Frontal cortex (tissue), 4 donors: Measurements from ENCODE around the gene NAALADL2. TPM values are rescaled to one million over a fixed set of nuclear protein-coding genes. Genes with fewer than 3 reads are reported as not detected.
A peak's percentile ranks its signal among the peaks of the same experiment; 100 is the strongest.

Experiments
- DNase-seq, 2 donors: peaks; one replicate each; pipeline ENCODE4 v3.0.0; 2012; ENCODE audit warnings: low spot score in 2 of 2
- FAIRE-seq: peaks from 2 replicates; lab custom pipeline; 2012; peaks lifted over from hg19 to GRCh38; lab: Jason Lieb, UNC
- total RNA-seq: library from RNA; depleted of rRNA; stranded (reverse); fragments of >200 nt; gene quantifications from one replicate; pipeline ENCODE4 v1.2.3, GENCODE V29; 2014
- donor health status: control.
- donor health status: control.
- donor health status: control.

The NAALADL2 gene
- 4.9 TPM for total RNA-seq

DNA sequence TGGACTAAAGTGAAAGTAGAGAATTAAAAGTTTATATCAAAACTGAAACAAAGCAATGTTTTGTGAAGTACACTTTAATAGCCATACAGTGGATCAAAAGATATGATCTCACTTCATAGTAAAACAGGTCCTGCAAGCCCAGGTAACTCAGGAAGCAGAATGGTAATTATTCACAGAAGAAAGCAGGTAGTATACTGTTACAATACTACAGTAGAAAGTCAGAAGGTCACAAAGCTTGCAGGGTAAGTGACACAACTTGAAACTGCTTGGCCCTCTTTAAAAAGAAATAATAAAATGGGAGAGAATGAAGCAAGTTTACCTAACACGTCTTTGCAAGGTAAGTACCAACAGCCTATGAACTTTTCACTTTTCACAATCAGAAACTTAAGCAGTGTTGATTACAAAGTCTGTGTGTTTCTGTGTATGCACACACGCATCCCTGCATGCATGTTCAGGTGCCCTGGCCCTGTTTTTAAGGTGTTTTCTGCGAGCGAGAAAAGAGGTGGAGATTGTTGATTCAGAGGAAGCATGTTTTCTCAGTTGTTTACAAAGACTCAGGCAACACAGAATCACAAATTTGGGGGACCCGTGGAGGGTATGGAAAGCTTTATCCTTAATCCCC lies at the start of gene NAALADL2:
NAALADL2 (plus strand) TSS at position 221 of the 622 bp plus-strand sequence.
- FAIRE-seq (no peak), DNase-seq (no peak)

GRCh38 chr3:174810254-174810653 lies 48.9 kb upstream of the NAALADL2 start:
- DNase-seq (no peak), FAIRE-seq (no peak)

DNA sequence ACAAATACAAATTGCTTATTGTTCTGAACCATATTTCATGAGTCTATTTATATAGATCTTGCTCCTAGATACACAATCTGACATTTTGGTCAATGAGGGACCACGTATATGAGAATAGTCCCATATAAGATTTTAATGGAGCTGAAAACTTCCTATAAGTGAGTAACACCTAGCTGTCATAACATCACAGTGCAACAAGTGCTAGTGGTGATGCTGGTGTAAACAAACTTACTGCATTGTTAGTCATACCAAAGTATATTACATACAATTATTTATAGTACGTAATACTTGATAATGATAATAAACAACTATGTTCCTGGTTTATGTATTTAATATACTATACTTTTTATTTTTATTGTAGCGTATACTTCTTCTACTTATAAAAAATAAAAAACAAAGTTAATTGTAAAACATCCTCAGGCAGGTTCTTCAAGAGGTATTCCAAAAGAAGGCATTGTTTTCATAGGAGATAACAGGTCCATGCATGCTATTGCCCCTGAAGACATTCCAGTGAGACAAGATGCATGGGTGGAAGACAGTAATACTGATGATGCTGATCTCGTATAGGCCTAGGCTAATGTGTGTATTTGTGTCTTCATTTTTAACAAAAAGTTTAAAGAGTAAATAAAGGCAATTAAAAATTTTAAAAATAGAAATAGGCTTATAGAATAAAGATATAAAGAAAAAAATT lies 46.8 kb upstream of the NAALADL2 start:
- FAIRE-seq (no peak), DNase-seq (no peak)

GRCh38 chr3:174815750-174816149 lies 43.4 kb upstream of the NAALADL2 start:
- FAIRE-seq (no peak), DNase-seq (no peak)

DNA sequence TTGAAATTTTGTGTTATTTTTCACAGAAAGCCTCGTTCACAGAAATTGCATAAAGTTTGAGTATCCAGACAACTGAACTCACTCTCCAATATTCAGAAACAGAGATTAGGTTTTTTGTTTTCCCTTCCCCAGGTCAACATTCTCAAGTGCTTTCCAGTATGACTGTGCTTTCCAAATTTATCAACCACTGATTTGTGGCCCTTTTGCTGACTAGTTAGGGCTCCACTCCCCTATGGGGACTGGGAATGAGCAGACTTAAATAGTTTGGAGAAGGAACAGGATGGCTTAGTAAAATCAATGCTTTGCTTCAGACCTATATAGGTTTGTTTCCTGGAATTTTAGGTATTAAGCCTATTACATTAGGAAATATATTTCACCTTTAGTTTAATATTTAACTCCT lies 38.2 kb upstream of the NAALADL2 start:
- FAIRE-seq: no peak
- DNase-seq: no peak

DNA sequence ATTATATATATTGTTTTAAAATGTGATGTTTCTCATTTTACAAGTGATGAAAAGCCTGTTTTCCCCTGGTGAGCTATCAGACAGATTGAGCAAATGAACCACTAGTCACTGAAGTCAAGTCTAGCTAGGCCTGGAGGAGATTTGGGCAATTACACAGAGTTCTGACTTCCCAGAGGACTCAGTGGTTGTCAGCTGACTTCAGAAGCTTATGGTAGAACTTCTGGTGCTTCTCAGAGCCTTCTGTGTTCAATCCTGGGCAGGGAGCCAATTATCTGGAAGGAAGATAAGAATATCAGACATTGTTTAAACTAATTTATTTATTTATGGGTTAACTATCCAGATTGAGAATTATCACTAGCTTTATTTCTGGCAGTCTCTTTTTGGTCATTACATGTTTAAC lies 37.7 kb upstream of the NAALADL2 start:
- DNase-seq (no peak), FAIRE-seq (no peak)

- no peak for FAIRE-seq
These were observed 36.8 kb upstream of the NAALADL2 start for GRCh38 chr3:174822320-174822719.

DNA sequence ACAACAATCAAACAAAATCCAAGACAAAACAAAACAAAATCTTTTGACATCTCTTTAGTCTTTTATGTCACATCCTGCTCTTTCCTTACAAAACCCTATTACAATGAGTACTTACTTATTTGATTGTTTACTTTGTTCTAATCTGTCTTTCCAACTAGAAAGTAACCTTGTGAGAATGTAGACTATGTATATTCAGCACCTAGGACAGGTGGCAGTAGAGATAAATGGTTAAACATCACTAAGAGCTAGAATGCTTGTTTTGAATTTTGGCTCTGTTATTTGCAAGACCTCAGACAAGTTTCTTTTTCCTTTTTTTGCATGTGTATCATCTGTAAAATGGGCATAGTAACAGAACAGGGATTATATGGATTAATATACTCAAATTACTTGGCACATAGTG lies 33.1 kb upstream of the NAALADL2 start:
- no peak for DNase-seq
- FAIRE-seq: no peak

More at GRCh38 chr3:174822320-174822719, 36.8 kb upstream of the NAALADL2 start:
- DNase-seq: no peak

DNA sequence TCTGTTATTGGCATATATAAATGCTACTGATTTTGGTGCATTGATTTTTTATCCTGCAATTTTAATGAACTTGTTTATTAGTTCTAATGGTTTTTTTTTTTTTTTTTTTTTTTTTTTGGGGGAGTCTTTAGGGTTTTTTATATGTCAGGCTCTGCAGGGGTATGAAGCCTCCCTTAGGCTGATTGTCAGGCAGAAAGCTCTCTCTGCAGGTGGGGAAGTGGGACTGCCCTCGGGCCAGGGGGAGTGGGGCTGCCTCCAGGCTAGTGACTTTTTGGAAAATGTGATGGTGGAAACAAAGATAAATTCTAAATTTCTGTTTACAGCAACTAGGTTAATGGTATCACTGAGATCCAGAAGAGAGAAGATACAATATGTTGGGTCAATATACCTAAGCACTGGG lies 14.4 kb upstream of the NAALADL2 start:
- no peak for DNase-seq
- FAIRE-seq: no peak

- DNase-seq (no peak), FAIRE-seq (no peak)
These were observed 13.1 kb upstream of the NAALADL2 start for GRCh38 chr3:174846055-174846454.

GRCh38 chr3:174854987-174855386 lies 4.1 kb upstream of the NAALADL2 start:
- DNase-seq (no peak), FAIRE-seq (no peak)

GRCh38 chr3:174857301-174857700 lies 1.8 kb upstream of the NAALADL2 start:
- no peak for FAIRE-seq
- DNase-seq: no peak

- no peak for FAIRE-seq
These were observed 781 bp upstream of the NAALADL2 start for GRCh38 chr3:174858353-174858752.

DNA sequence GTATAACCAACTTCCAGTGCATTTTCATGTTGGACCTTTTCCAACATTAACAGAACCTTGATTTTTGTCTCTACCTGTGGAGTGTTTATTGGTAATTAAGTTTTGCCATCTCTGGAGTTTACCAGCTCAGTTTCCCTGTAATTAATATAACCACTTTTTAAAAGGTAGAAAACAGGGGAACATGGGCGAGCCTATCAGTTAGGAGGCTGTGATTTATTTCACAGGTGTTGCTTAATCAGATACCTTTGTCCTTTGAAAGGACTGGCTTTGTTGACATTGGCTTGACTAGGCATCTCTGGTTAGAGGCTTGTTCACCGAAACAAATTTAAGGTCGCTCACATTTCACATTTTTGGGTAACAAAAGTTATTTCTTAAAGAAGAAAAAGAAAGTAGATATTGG lies 622 bp downstream of the NAALADL2 start:
- no peak for FAIRE-seq
- DNase-seq: no peak

More at GRCh38 chr3:174858353-174858752, 781 bp upstream of the NAALADL2 start:
- no peak for DNase-seq

- no peak for DNase-seq
- FAIRE-seq: no peak
These were observed 3.0 kb downstream of the NAALADL2 start for GRCh38 chr3:174862101-174862500.

DNA sequence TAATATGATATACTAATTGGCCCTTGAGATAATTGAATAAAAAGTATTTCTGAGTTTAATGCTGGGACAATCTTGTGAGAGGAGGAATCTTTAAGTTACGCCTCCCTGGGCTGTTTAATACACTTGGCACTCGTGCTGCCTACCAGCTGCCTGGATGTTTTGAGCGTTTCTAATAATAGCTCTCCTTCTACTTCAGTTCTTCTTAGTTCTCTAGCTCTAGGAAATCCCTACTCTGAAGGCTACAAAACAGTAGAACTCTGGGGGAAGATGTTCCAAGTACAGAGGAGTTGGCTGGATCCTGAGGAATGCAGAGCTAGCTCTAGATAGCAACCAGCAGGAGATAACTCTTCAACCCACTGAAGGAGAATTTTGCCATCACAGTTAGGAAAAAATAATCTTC lies 3.5 kb downstream of the NAALADL2 start:
- DNase-seq (no peak), FAIRE-seq (no peak)

- FAIRE-seq: no peak
These were observed 4.4 kb downstream of the NAALADL2 start for GRCh38 chr3:174863488-174863887.

GRCh38 chr3:174869448-174869847 lies 10.3 kb downstream of the NAALADL2 start:
- DNase-seq (no peak), FAIRE-seq (no peak)

More at GRCh38 chr3:174863488-174863887, 4.4 kb downstream of the NAALADL2 start:
- DNase-seq: no peak

GRCh38 chr3:174873832-174874657 lies 14.9 kb downstream of the NAALADL2 start:
- FAIRE-seq: no peak
- no peak for DNase-seq

- peak; percentile 28 for FAIRE-seq
- no peak for DNase-seq
These were observed 23.7 kb downstream of the NAALADL2 start for GRCh38 chr3:174882789-174883188.
